Fibroblast of gingiva (primary cell): ENCODE measurements around the gene THOC6.

Source experiments
- DNase-seq: peaks from one replicate; pipeline ENCODE4 v3.0.0-alpha.2; 2011; ENCODE audit warnings: low read depth

The THOC6 gene

GRCh38 chr16:3023669-3024478, at the start of gene THOC6, which contains the start of gene HCFC1R1:
Gene THOC6 (plus strand): TSS chr16:3024035. CDS start chr16:3024327, 292 bp downstream.
Gene HCFC1R1 (minus strand): TSS chr16:3023942. CDS start chr16:3023941, 1 bp downstream.
- peak; percentile 96 for DNase-seq

- DNase-seq: no peak
Measured at GRCh38 chr16:2974319-2975056, 49.3 kb upstream of the THOC6 start.

- no peak for DNase-seq
Measured at GRCh38 chr16:2975161-2975795, 48.6 kb upstream of the THOC6 start.

- no peak for DNase-seq
Measured at GRCh38 chr16:2976201-2976600, 47.6 kb upstream of the THOC6 start.

- DNase-seq: no peak
Measured at GRCh38 chr16:2976673-2977072, 47.2 kb upstream of the THOC6 start.

GRCh38 chr16:2977440-2977839, 46.4 kb upstream of the THOC6 start:
- DNase-seq: no peak

GRCh38 chr16:2979669-2980226, 44.1 kb upstream of the THOC6 start:
- DNase-seq: no peak

- peak; percentile 75 for DNase-seq
Measured at GRCh38 chr16:2980227-2981176, 43.3 kb upstream of the THOC6 start, which contains the start of gene PKMYT1. Gene PKMYT1 (minus strand): TSS chr16:2980446. CDS start chr16:2979657, 789 bp downstream.

- no peak for DNase-seq
Measured at GRCh38 chr16:2981177-2981898, 42.5 kb upstream of the THOC6 start.

- no peak for DNase-seq
Measured at GRCh38 chr16:2981899-2982250, 42.0 kb upstream of the THOC6 start.

- no peak for DNase-seq
Measured at GRCh38 chr16:2982402-2982801, 41.4 kb upstream of the THOC6 start.

- peak; percentile 57 for DNase-seq
Measured at GRCh38 chr16:2983706-2984136, 40.1 kb upstream of the THOC6 start.

- no peak for DNase-seq
Measured at GRCh38 chr16:2985462-2985861, 38.4 kb upstream of the THOC6 start.

- DNase-seq: no peak
Measured at GRCh38 chr16:2985893-2986355, 37.9 kb upstream of the THOC6 start.

GRCh38 chr16:2986623-2987188, 37.1 kb upstream of the THOC6 start:
- DNase-seq: no peak

GRCh38 chr16:2987286-2987685, 36.5 kb upstream of the THOC6 start:
- no peak for DNase-seq

GRCh38 chr16:2987833-2988232, 36.0 kb upstream of the THOC6 start:
- no peak for DNase-seq

GRCh38 chr16:2988590-2989099, 35.2 kb upstream of the THOC6 start:
- DNase-seq: no peak

- no peak for DNase-seq
Measured at GRCh38 chr16:2990891-2991290, 32.9 kb upstream of the THOC6 start.
